Liver (tissue), 9 donors: ENCODE measurements around the gene SAMSN1. TPM values are rescaled to one million over a fixed set of nuclear protein-coding genes. Genes with fewer than 3 reads are reported as not detected.
"Not testable (repeated sequence)": the region's sequence is repeated elsewhere in the genome, so short reads cannot be mapped to it uniquely, and the experiment has no call there.

Experiments used
- DNase-seq: peaks from one replicate; pipeline ENCODE4 v3.0.0-alpha.2; 2017; ENCODE audit warnings: low spot score
- H3K27ac ChIP-seq, 2 donors: one replicate each; pipeline ENCODE4 v1.7.0; 2013; ENCODE audit warnings: inconsistent platforms in 2 of 2, low read length in 2 of 2, control low read depth in 1 of 2, low read depth in 1 of 2, mild to moderate bottlenecking in 1 of 2
- H3K27me3 ChIP-seq, 4 donors: one replicate each; pipeline versions ENCODE4 v1.6.1 to v1.7.0; 2013; ENCODE audit warnings: low read length in 3 of 4, inconsistent platforms in 1 of 4, mild to moderate bottlenecking in 1 of 4, moderate library complexity in 1 of 4; ENCODE audit not compliant: control insufficient read depth in 4 of 4, insufficient read depth in 4 of 4
- H3K36me3 ChIP-seq, 4 donors: one replicate each; pipeline versions ENCODE4 v1.6.1 to v1.7.0; 2013; ENCODE audit warnings: low read length in 3 of 4, mild to moderate bottlenecking in 3 of 4, low read depth in 1 of 4, moderate library complexity in 1 of 4; ENCODE audit not compliant: control insufficient read depth in 4 of 4, insufficient read depth in 3 of 4
- H3K4me1 ChIP-seq, 4 donors: one replicate each; pipeline versions ENCODE4 v1.6.1 to v1.7.0; 2013; ENCODE audit warnings: low read length in 3 of 4, mild to moderate bottlenecking in 3 of 4, moderate library complexity in 1 of 4; ENCODE audit not compliant: control insufficient read depth in 4 of 4, insufficient read depth in 4 of 4
- H3K4me3 ChIP-seq, 3 donors: one replicate each; pipeline versions ENCODE4 v1.6.1 to v1.7.0; 2013; ENCODE audit warnings: low read length in 3 of 3, control low read depth in 1 of 3, low read depth in 1 of 3, mild to moderate bottlenecking in 1 of 3
- H3K9ac ChIP-seq, 2 donors: one replicate each; pipeline ENCODE4 v1.7.0; 2013; ENCODE audit warnings: low read length in 2 of 2, mild to moderate bottlenecking in 2 of 2, moderate library complexity in 2 of 2, control low read depth in 1 of 2, low read depth in 1 of 2
- H3K9me3 ChIP-seq, 4 donors: one replicate each; pipeline versions ENCODE4 v1.6.1 to v1.7.0; 2013; ENCODE audit warnings: low read length in 3 of 4; ENCODE audit not compliant: control insufficient read depth in 4 of 4
- FOXA2 ChIP-seq: IDR thresholded peaks from 2 replicates; pipeline ENCODE4 v1.6.1; 2016; ENCODE audit warnings: antibody characterized with exemption
- GABPA ChIP-seq, 2 donors: IDR thresholded peaks in 1 of 2; conservative IDR thresholded peaks in 1 of 2; 2 replicates each; pipeline ENCODE4 v1.6.1; 2016; ENCODE audit warnings: antibody characterized with exemption in 2 of 2, mild to moderate bottlenecking in 1 of 2, moderate library complexity in 1 of 2
- HNF4A ChIP-seq, 2 donors: conservative IDR thresholded peaks; 2 replicates each; pipeline ENCODE4 v1.6.1; 2016; ENCODE audit warnings: antibody characterized with exemption in 2 of 2, mild to moderate bottlenecking in 2 of 2
- HNF4G ChIP-seq: IDR thresholded peaks from 2 replicates; pipeline ENCODE4 v1.6.1; 2016; ENCODE audit warnings: antibody characterized with exemption
- JUND ChIP-seq, 2 donors: IDR thresholded peaks; 2 replicates each; pipeline ENCODE4 v1.6.1; 2016; ENCODE audit warnings: antibody characterized with exemption in 2 of 2
- RXRA ChIP-seq, 2 donors: IDR thresholded peaks; 2 replicates each; pipeline ENCODE4 v1.6.1; 2017 to 2018; ENCODE audit warnings: antibody characterized with exemption in 2 of 2, mild to moderate bottlenecking in 1 of 2
- SP1 ChIP-seq: IDR thresholded peaks from 2 replicates; pipeline ENCODE4 v1.6.1; 2018; ENCODE audit warnings: antibody characterized with exemption, mild to moderate bottlenecking
- TAF1 ChIP-seq: conservative IDR thresholded peaks from 2 replicates; pipeline ENCODE4 v1.6.1; 2016; ENCODE audit warnings: antibody characterized with exemption, mild to moderate bottlenecking
- YY1 ChIP-seq: IDR thresholded peaks from 2 replicates; pipeline ENCODE4 v1.6.1; 2016; ENCODE audit warnings: antibody characterized with exemption, mild to moderate bottlenecking
- WGBS: extraction: QIAGEN DNeasy Blood & Tissue Kit; methylation state at CpG from one replicate; pipeline ENCODE4 v1.1.7; 2013; 5-methylcytosine and 5-hydroxymethylcytosine counted together
- polyA plus RNA-seq, 2 donors: library from polyadenylated mRNA; stranded (reverse) in 1 of 2; unstranded in 1 of 2; fragments of 200-250 nt in 1 of 2; fragments of >200 nt in 1 of 2; fragmentation: Nextera tagmentation in 1 of 2; extraction: Ambion mirVana in 1 of 2; gene quantifications; one replicate each; pipeline versions ENCODE4 v1.2.1 to v1.2.3, GENCODE V29; 2013 to 2015
- total RNA-seq, 2 donors: library from RNA; depleted of rRNA; stranded (reverse); fragments of >200 nt; gene quantifications; one replicate each; pipeline ENCODE4 v1.2.3, GENCODE V29; 2014
- TF ChIP-seq, protein P1 (sequence below): fragments of 150-350 bp; IDR thresholded peaks from 2 replicates; pipeline ENCODE4 v1.5.1; 2017; ENCODE audit warnings: improper control_type of control experiment, low read depth, low read length; ENCODE audit not compliant: missing input control
- TF ChIP-seq, protein P2 (sequence below): IDR thresholded peaks from 2 replicates; pipeline ENCODE4 v1.6.1; 2016; ENCODE audit warnings: antibody characterized with exemption, mild to moderate bottlenecking
- TF ChIP-seq, protein P3 (sequence below): IDR thresholded peaks from 2 replicates; pipeline ENCODE4 v1.6.1; 2016; ENCODE audit warnings: antibody characterized with exemption
- TF ChIP-seq, protein P4 (sequence below): IDR thresholded peaks from 2 replicates; pipeline ENCODE4 v1.6.1; 2016; ENCODE audit warnings: antibody characterized with exemption
- donor health status: healthy.
- donor health status: healthy.
- donor health status: healthy.
- donor health status: healthy.
- donor health status: healthy.

The SAMSN1 gene
- total and polyA plus RNA-seq, 4 donors: 2.2 to 9.0 (median 3.4) TPM

DNA sequence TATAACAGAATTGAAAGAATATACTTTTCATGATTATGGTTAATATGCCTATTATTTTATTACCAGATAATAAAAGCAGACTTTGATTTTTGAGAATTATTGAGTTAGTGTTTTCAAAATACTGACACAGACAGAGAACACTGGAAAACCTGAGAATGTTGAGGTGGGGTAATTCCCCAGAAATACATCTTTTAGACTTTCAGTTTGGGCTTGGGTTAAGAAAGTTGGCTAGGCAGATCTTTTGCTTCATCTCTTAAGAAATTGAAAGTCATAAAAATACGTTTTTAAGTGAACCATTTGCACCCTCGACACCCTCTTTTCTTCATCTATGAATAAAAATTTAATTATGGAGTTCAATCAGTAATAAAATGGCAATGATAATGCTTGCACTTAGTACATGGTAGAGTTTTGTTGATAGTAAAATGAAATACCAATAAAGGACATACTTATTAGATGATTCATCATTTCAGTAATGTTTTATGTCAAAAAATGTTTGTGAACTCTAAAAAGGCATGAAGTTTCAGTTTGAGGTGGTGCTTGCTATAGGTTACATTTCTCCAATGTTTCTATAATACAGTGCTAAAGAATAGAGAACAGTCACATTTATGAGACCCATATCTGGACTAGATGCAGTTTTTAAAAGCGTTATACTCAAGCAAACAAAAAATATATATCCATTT, 1.9 kb upstream of the SAMSN1 start:
- TF ChIP-seq RXRA (IDR thresholded peaks at IDR 0.05) (no peak), SP1 (no peak), GABPA (IDR thresholded peaks at IDR 0.05 in 1 of 2, conservative IDR thresholded peaks at IDR 0.05 in 1 of 2) (no peak), HNF4A (conservative IDR thresholded peaks at IDR 0.05) (no peak), HNF4G (no peak), TAF1 (no peak), JUND (IDR thresholded peaks at IDR 0.05) (no peak), FOXA2 (no peak), YY1 (no peak)
- TF ChIP-seq, protein P1, sequence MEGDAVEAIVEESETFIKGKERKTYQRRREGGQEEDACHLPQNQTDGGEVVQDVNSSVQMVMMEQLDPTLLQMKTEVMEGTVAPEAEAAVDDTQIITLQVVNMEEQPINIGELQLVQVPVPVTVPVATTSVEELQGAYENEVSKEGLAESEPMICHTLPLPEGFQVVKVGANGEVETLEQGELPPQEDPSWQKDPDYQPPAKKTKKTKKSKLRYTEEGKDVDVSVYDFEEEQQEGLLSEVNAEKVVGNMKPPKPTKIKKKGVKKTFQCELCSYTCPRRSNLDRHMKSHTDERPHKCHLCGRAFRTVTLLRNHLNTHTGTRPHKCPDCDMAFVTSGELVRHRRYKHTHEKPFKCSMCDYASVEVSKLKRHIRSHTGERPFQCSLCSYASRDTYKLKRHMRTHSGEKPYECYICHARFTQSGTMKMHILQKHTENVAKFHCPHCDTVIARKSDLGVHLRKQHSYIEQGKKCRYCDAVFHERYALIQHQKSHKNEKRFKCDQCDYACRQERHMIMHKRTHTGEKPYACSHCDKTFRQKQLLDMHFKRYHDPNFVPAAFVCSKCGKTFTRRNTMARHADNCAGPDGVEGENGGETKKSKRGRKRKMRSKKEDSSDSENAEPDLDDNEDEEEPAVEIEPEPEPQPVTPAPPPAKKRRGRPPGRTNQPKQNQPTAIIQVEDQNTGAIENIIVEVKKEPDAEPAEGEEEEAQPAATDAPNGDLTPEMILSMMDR: no peak
- TF ChIP-seq, protein P2, sequence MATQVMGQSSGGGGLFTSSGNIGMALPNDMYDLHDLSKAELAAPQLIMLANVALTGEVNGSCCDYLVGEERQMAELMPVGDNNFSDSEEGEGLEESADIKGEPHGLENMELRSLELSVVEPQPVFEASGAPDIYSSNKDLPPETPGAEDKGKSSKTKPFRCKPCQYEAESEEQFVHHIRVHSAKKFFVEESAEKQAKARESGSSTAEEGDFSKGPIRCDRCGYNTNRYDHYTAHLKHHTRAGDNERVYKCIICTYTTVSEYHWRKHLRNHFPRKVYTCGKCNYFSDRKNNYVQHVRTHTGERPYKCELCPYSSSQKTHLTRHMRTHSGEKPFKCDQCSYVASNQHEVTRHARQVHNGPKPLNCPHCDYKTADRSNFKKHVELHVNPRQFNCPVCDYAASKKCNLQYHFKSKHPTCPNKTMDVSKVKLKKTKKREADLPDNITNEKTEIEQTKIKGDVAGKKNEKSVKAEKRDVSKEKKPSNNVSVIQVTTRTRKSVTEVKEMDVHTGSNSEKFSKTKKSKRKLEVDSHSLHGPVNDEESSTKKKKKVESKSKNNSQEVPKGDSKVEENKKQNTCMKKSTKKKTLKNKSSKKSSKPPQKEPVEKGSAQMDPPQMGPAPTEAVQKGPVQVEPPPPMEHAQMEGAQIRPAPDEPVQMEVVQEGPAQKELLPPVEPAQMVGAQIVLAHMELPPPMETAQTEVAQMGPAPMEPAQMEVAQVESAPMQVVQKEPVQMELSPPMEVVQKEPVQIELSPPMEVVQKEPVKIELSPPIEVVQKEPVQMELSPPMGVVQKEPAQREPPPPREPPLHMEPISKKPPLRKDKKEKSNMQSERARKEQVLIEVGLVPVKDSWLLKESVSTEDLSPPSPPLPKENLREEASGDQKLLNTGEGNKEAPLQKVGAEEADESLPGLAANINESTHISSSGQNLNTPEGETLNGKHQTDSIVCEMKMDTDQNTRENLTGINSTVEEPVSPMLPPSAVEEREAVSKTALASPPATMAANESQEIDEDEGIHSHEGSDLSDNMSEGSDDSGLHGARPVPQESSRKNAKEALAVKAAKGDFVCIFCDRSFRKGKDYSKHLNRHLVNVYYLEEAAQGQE: no peak
- TF ChIP-seq, protein P3, sequence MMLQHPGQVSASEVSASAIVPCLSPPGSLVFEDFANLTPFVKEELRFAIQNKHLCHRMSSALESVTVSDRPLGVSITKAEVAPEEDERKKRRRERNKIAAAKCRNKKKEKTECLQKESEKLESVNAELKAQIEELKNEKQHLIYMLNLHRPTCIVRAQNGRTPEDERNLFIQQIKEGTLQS: no peak
- TF ChIP-seq, protein P4, sequence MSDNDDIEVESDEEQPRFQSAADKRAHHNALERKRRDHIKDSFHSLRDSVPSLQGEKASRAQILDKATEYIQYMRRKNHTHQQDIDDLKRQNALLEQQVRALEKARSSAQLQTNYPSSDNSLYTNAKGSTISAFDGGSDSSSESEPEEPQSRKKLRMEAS: no peak
- WGBS: 46% methylated on average over 3 of the region's 3 CpGs
- Histone ChIP-seq H3K9me3 (no peaks in the 10 kb centered on the region), H3K27ac (no peak overlapping the region), H3K9ac (no peak overlapping the region), H3K27me3 (no peaks in the 10 kb centered on the region), H3K4me3 (no peak overlapping the region), H3K4me1 (peaks cover 0 to 1% (median 0%) of the 10 kb centered on the region in 4 donors), H3K36me3 (no peaks in the 10 kb centered on the region)
- no peak for DNase-seq

DNA sequence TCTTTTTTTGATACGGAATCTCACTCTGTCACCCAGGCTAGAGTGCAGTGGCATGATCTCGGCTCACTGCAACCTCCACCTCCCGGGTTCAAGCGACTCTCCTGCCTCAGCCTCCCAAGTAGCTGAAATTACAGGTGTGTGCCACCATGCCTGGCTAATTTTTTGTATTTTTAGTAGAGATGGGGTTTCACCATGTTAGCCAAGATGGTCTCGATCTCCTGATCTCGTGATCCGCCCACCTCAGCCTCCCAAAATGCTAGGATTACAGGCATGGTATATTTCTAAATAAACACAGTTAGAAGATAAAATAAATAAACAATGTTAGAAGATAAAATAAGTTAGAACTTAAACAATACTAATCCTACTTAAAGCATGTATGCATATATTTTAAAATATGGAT, 604 bp upstream of the SAMSN1 start:
- not testable (repeated sequence) for H3K4me1 ChIP-seq, DNase-seq, H3K9ac ChIP-seq, H3K36me3 ChIP-seq, H3K27ac ChIP-seq, H3K9me3 ChIP-seq, H3K4me3 ChIP-seq, H3K27me3 ChIP-seq
- WGBS: 82% methylated on average over 7 of the region's 7 CpGs
